Endothelial cell of umbilical vein (primary cell): ENCODE measurements around the gene GPR137. TPM values are rescaled to one million over a fixed set of nuclear protein-coding genes. Genes with fewer than 3 reads are reported as not detected.

Experiments used
- BruUV-seq: library from RNA; stranded (reverse); fragments of 400-500 nt; replicated peaks from 2 replicates; lab custom pipeline; 2021; lab: Mats Ljungman, UMichigan
- CTCF ChIA-PET: fragments of 300-600, 350-600 bp; sonication (Branson Sonifier 250); formaldehyde crosslinking; loops from one replicate; lab custom pipeline; 2021; ENCODE audit warnings: antibody characterized with exemption, inconsistent platforms; lab: Charles Lee
- POLR2A ChIA-PET: fragments of 300-600, 350-600 bp; sonication (Branson Sonifier 250); formaldehyde crosslinking; loops from one replicate; lab custom pipeline; 2021; ENCODE audit warnings: antibody characterized with exemption, inconsistent platforms; lab: Charles Lee
- DNase-seq: peaks from one replicate; pipeline ENCODE4 v3.0.0-alpha.2; 2011; ENCODE audit warnings: low read depth, low spot score
- FAIRE-seq: peaks from 2 replicates; lab custom pipeline; 2011; peaks lifted over from hg19 to GRCh38; lab: Jason Lieb, UNC
- H2AFZ ChIP-seq: 2 replicates; pipeline ENCODE4 v1.6.0; 2012; ENCODE audit warnings: low read depth, low read length, control low read depth, inconsistent platforms
- H3K27ac ChIP-seq: 2 replicates; pipeline ENCODE4 v1.5.1; 2011; ENCODE audit warnings: low read depth, mild to moderate bottlenecking, control low read depth, low read length, moderate library complexity; ENCODE audit not compliant: insufficient read depth
- H3K27me3 ChIP-seq, 2 experiments: 2 replicates each; pipeline versions ENCODE4 v1.6.0 to v1.6.1; 2011; ENCODE audit warnings: low read length in 2 of 2, mixed read lengths in 1 of 2; ENCODE audit not compliant: control insufficient read depth in 2 of 2, insufficient read depth in 2 of 2
- H3K36me3 ChIP-seq, 2 experiments: 2 replicates in 1 of 2; 3 replicates in 1 of 2; pipeline ENCODE4 v1.5.1; 2011; ENCODE audit warnings: low read length in 2 of 2, mild to moderate bottlenecking in 1 of 2, moderate library complexity in 1 of 2; ENCODE audit not compliant: control insufficient read depth in 2 of 2, insufficient read depth in 2 of 2; ENCODE audit errors: extremely low read depth in 1 of 2
- H3K4me1 ChIP-seq: 3 replicates; pipeline ENCODE4 v1.5.1; 2011; ENCODE audit warnings: mild to moderate bottlenecking, low read length; ENCODE audit not compliant: control insufficient read depth, insufficient read depth; ENCODE audit errors: extremely low read depth
- H3K4me2 ChIP-seq: 2 replicates; pipeline ENCODE4 v1.6.1; 2011; ENCODE audit warnings: low read length, control low read depth, mixed read lengths; ENCODE audit not compliant: insufficient read depth
- H3K4me3 ChIP-seq, 3 experiments: fragments of 200-600 bp in 1 of 3; sonication (generic), shearing (Covaris generic) in 1 of 3; replicated peaks in 1 of 3; 2 replicates each; pipeline ENCODE4 v1.5.1; 2011 to 2016; ENCODE audit warnings: control low read depth in 3 of 3, low read length in 3 of 3, mild to moderate bottlenecking in 2 of 3, inconsistent platforms in 1 of 3, low read depth in 1 of 3, moderate library complexity in 1 of 3; ENCODE audit not compliant: insufficient read depth in 1 of 3
- H3K79me2 ChIP-seq: 2 replicates; pipeline ENCODE4 v1.6.0; 2012; ENCODE audit warnings: low read length, inconsistent platforms; ENCODE audit not compliant: control insufficient read depth, insufficient read depth
- H3K9ac ChIP-seq: replicated peaks from 2 replicates; pipeline ENCODE3; 2011; ENCODE audit warnings: low read length, control low read depth; ENCODE audit not compliant: insufficient read depth; ENCODE audit errors: extremely low read depth
- H3K9me1 ChIP-seq: replicated peaks from 3 replicates; pipeline ENCODE4 v1.6.0; 2011; ENCODE audit warnings: mild to moderate bottlenecking, low read length; ENCODE audit not compliant: control insufficient read depth, insufficient read depth; ENCODE audit errors: extremely low read depth
- H3K9me3 ChIP-seq: replicated peaks from 2 replicates; pipeline ENCODE4 v1.5.1; 2012; ENCODE audit warnings: low read length, inconsistent platforms; ENCODE audit not compliant: control insufficient read depth, insufficient read depth
- H4K20me1 ChIP-seq: replicated peaks from 2 replicates; pipeline ENCODE3; 2011; ENCODE audit warnings: mild to moderate bottlenecking, low read length; ENCODE audit not compliant: control insufficient read depth, insufficient read depth; ENCODE audit errors: extremely low read depth
- EZH2 ChIP-seq: IDR thresholded peaks from 2 replicates; pipeline ENCODE4 v1.6.1; 2012; ENCODE audit warnings: borderline replicate concordance, low read depth, mild to moderate bottlenecking, moderate library complexity, low read length, inconsistent platforms; ENCODE audit not compliant: severe bottlenecking
- FOS ChIP-seq: IDR thresholded peaks from 2 replicates; pipeline ENCODE4 v1.6.1; 2011; ENCODE audit warnings: mild to moderate bottlenecking, low read length, moderate library complexity, borderline replicate concordance; ENCODE audit not compliant: insufficient read depth
- GATA2 ChIP-seq: IDR thresholded peaks from 2 replicates; pipeline ENCODE4 v1.7.0; 2011; ENCODE audit warnings: low read depth, mild to moderate bottlenecking, moderate library complexity, mixed read lengths, low read length; ENCODE audit not compliant: insufficient read length, insufficient read depth
- JUN ChIP-seq: IDR thresholded peaks from 2 replicates; pipeline ENCODE4 v1.6.1; 2011; ENCODE audit warnings: borderline replicate concordance, low read depth; ENCODE audit not compliant: insufficient read length, insufficient read depth
- MYC ChIP-seq: IDR thresholded peaks from one replicate; pipeline ENCODE4 v1.6.1; 2011; ENCODE audit warnings: mild to moderate bottlenecking, low read depth, low read length
- POLR2A ChIP-seq: IDR thresholded peaks from 2 replicates; pipeline ENCODE4 v1.6.1; 2012; ENCODE audit warnings: low read depth, mild to moderate bottlenecking, control low read depth, low read length
- POLR2AphosphoS5 ChIP-seq: IDR thresholded peaks from 2 replicates; pipeline ENCODE4 v1.6.1; 2012; ENCODE audit warnings: low read depth, mild to moderate bottlenecking, control low read depth, low read length, moderate library complexity; ENCODE audit not compliant: insufficient read depth
- dilution Hi-C: fragments of 300-500 bp; cut with MboI; formaldehyde crosslinking; loops from one replicate; pipeline ENCODE4 v1.15.0; 2019; ENCODE audit warnings: low sequenced_read_pairs; ENCODE audit not compliant: extremely low pct_ligation_motif_present
- intact Hi-C: fragments of 100-400 bp; cut with micrococcal nuclease; formaldehyde crosslinking; loops from one replicate; pipeline ENCODE4 v1.10.0; 2022
- polyA plus RNA-seq, 4 experiments: library from polyadenylated mRNA; depleted of rRNA in 3 of 4; stranded (reverse) in 3 of 4; unstranded in 1 of 4; fragments of >200 nt; gene quantifications; 2 replicates each; pipeline versions ENCODE4 v1.2.1 to v1.2.3, GENCODE V29; 2011 to 2012; ENCODE audit warnings: missing spikeins in 1 of 4
- total RNA-seq: library from RNA; stranded (reverse); gene quantifications from 2 replicates; pipeline ENCODE4 v1.2.3, GENCODE V29; 2021
- TF ChIP-seq, protein P1 (sequence below): IDR thresholded peaks from 2 replicates; pipeline ENCODE4 v1.6.1; 2011; ENCODE audit not compliant: insufficient read depth, insufficient read length
- TF ChIP-seq, protein P2 (sequence below), 2 donors: IDR thresholded peaks; 1 replicate in 1 of 2; 2 replicates in 1 of 2; pipeline ENCODE4 v1.5.1; 2011; ENCODE audit warnings: low read length in 2 of 2, mild to moderate bottlenecking in 2 of 2, moderate library complexity in 2 of 2, control low read depth in 1 of 2, inconsistent platforms in 1 of 2, low read depth in 1 of 2; ENCODE audit not compliant: insufficient read depth in 1 of 2; ENCODE audit errors: extremely low read depth in 1 of 2

The GPR137 gene
- total and polyA plus RNA-seq, 2 donors (not counting 3 experiments of a cell fraction or from before 2014, with no cell fraction given), result 40.9 to 42.5 TPM

DNA sequence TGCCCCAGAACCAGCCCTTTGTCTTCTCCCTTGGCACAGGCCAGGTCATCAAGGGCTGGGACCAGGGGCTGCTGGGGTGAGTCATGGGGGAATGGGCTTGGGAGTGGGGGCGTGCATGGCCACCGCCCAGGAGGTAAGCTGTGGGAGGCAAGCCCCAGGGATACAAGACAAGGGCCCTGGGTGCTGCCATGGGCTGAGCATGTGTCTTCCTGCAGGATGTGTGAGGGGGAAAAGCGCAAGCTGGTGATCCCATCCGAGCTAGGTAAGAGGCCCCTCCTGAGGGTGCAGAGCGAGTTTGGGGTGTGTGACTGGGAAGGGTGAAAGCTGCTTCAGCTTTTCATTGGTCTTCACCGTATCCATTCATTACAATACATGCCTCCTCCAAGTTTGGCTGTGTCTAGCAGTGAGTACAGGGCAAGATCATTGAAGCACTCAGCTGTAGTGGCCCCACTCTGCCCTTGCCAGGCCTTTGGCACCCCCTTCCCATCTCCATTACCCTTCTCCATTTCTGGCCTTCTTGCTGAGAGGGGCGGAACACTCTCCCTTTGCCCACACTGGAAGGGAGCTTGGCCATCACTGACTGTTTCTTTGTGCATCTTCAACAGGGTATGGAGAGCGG lies 42.3 kb upstream of the GPR137 start:
- Histone ChIP-seq H4K20me1 (no peaks in the 10 kb centered on the region), H3K36me3 (peaks cover 0 to 15% of the 10 kb centered on the region in 2 experiments), H3K79me2 (peaks cover 40% of the 10 kb centered on the region), H3K4me2 (no peak overlapping the region), H2AFZ (no peak overlapping the region), H3K4me1 (peaks cover 21% of the 10 kb centered on the region), H3K9ac (no peak overlapping the region), H3K27ac (no peak overlapping the region), H3K27me3 (no peaks in the 10 kb centered on the region), H3K9me3 (no peaks in the 10 kb centered on the region), H3K9me1 (no peaks in the 10 kb centered on the region), H3K4me3 (no peak overlapping the region)
- CTCF ChIA-PET, result interaction anchor here (0.9 to 5.0 kb wide), 4 partner anchors 20 to 57 kb away, joined by 3 to 36 read pairs (median 15); partner anchors contain the start of gene CATSPERZ
- DNase-seq, result no peak
- POLR2A ChIA-PET, result no interaction called here
- intact Hi-C loops (loop anchor here (5.0 kb wide), 1 partner anchor 114 kb away; the partner anchor contains the start of gene RPS6KA4), dilution Hi-C loops (no loop called here)
- no peak for FAIRE-seq
- TF ChIP-seq MYC, result no peak
- peak; percentile 59 for TF ChIP-seq POLR2A
- TF ChIP-seq GATA2, result no peak
- peak; percentile 70 for TF ChIP-seq POLR2AphosphoS5
- BruUV-seq, result TSS peak; percentile 13

DNA sequence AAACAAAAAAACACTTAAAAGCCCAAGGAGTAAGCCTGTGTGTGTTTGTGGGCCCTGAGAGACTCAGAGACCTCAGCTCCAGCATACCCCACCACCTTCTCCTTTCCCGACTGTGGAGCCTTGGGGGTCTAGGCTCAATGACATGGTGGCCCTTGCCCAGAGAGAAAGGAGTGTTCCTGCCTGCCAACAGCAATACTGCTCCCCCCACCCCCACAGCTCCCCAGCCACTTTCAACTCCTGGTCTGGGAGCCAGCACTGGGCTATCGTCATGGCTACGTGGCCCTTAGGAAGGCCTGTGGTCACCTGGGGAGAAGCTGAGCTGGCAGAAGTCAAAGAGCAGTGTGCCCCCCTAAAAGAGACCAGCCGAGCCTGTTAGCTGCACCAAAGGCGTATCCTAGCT lies 41.5 kb upstream of the GPR137 start:
- Histone ChIP-seq H3K9me1 (no peaks in the 10 kb centered on the region), H3K4me2 (no peak overlapping the region), H3K79me2 (peaks cover 40% of the 10 kb centered on the region), H3K9me3 (no peaks in the 10 kb centered on the region), H3K4me3 (no peak overlapping the region), H2AFZ (no peak overlapping the region), H3K9ac (no peak overlapping the region), H3K4me1 (peaks cover 21% of the 10 kb centered on the region), H3K27ac (no peak overlapping the region), H3K36me3 (peaks cover 0 to 12% of the 10 kb centered on the region in 2 experiments), H4K20me1 (no peaks in the 10 kb centered on the region), H3K27me3 (no peaks in the 10 kb centered on the region)
- dilution Hi-C loops, result no loop called here
- ChIA-PET CTCF (interaction anchor here (0.9 to 5.0 kb wide), 6 partner anchors 19 to 59 kb away, joined by 3 to 36 read pairs (median 4); partner anchors contain the start of gene CATSPERZ), POLR2A (no interaction called here)
- DNase-seq (no peak), FAIRE-seq (no peak)
- TF ChIP-seq POLR2AphosphoS5, result no peak
- TF ChIP-seq EZH2, result no peak
- no peak for TF ChIP-seq GATA2
- no peak for TF ChIP-seq JUN
- TF ChIP-seq, protein P1, sequence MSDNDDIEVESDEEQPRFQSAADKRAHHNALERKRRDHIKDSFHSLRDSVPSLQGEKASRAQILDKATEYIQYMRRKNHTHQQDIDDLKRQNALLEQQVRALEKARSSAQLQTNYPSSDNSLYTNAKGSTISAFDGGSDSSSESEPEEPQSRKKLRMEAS, result no peak
- TF ChIP-seq, protein P2, sequence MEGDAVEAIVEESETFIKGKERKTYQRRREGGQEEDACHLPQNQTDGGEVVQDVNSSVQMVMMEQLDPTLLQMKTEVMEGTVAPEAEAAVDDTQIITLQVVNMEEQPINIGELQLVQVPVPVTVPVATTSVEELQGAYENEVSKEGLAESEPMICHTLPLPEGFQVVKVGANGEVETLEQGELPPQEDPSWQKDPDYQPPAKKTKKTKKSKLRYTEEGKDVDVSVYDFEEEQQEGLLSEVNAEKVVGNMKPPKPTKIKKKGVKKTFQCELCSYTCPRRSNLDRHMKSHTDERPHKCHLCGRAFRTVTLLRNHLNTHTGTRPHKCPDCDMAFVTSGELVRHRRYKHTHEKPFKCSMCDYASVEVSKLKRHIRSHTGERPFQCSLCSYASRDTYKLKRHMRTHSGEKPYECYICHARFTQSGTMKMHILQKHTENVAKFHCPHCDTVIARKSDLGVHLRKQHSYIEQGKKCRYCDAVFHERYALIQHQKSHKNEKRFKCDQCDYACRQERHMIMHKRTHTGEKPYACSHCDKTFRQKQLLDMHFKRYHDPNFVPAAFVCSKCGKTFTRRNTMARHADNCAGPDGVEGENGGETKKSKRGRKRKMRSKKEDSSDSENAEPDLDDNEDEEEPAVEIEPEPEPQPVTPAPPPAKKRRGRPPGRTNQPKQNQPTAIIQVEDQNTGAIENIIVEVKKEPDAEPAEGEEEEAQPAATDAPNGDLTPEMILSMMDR (IDR thresholded peaks at IDR 0.05; ENCODE audit: extremely low read depth in 1 of 2, insufficient read depth in 1 of 2, low read depth in 1 of 2, low read length in 2 of 2), result no peak
- TF ChIP-seq POLR2A, result no peak
- TF ChIP-seq FOS, result no peak
- no peak for TF ChIP-seq MYC
- intact Hi-C loops, result loop anchor here (5.0 kb wide), 1 partner anchor 113 kb away; the partner anchor contains the start of gene RPS6KA4
- BruUV-seq, result no TSS peak
